Measurements from ENCODE around the gene MRGPRD.

DNA sequence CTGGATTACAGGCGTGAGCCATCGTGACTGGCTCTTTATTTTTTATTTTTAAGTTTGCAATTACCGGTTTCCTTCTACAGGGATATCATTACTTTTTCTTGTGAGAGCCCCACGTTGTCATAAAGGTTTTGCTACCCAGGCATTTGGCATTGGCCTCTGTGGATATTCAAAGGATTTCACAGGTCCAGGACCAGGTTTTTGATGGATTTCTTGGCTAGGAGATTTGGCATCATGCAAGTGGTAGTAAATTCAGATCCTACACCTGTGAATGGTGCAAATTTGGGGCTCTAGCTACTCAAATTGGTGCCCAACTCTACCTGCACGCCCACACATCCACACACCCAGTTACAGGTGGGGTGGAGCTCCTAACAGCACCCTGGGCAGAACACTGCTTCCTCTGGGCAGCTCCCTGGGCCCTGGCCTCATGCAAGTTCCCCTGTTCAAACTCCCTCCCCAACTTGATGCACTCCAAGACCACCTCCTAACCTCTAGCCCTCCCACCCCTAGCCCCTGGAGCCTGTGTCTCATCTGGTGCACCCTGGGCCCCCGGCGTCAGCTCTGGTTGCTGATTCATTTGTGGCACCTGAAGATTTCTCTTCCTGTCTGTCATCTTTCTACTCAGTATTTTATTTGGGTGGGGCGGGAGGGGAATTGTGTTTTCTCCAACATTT lies 9.3 kb upstream of the MRGPRD start:
- TF ChIP-seq, protein P1, sequence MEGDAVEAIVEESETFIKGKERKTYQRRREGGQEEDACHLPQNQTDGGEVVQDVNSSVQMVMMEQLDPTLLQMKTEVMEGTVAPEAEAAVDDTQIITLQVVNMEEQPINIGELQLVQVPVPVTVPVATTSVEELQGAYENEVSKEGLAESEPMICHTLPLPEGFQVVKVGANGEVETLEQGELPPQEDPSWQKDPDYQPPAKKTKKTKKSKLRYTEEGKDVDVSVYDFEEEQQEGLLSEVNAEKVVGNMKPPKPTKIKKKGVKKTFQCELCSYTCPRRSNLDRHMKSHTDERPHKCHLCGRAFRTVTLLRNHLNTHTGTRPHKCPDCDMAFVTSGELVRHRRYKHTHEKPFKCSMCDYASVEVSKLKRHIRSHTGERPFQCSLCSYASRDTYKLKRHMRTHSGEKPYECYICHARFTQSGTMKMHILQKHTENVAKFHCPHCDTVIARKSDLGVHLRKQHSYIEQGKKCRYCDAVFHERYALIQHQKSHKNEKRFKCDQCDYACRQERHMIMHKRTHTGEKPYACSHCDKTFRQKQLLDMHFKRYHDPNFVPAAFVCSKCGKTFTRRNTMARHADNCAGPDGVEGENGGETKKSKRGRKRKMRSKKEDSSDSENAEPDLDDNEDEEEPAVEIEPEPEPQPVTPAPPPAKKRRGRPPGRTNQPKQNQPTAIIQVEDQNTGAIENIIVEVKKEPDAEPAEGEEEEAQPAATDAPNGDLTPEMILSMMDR (IDR thresholded peaks at IDR 0.05), result no peak
- no peak for TF ChIP-seq POLR2A (IDR thresholded peaks at IDR 0.05)
